HG02870 (cell line): ENCODE data around the gene FER1L5.
"Not testable (repeated sequence)": the region's sequence is repeated elsewhere in the genome, so short reads cannot be mapped to it uniquely, and the experiment has no call there.

ENCODE experiments used
- ATAC-seq: cut with Tn5 transposase; IDR thresholded peaks from one replicate; pipeline ENCODE4 v1.9.1; 2021; ENCODE audit warnings: mild to moderate bottlenecking, moderate library complexity; ENCODE audit not compliant: unreplicated experiment

FER1L5 gene

GRCh38 chr2:96633641-96634040, 8.9 kb upstream of the FER1L5 start:
- no peak for ATAC-seq

- no peak for ATAC-seq
These were observed 5.9 kb upstream of the FER1L5 start for GRCh38 chr2:96636551-96637171.

GRCh38 chr2:96637385-96638143, 5.0 kb upstream of the FER1L5 start:
- ATAC-seq: peak; percentile 62

GRCh38 chr2:96638144-96639121, 4.1 kb upstream of the FER1L5 start, which contains the start of gene KANSL3:
TSS of gene KANSL3 (minus strand) at chr2:96638312. CDS start at chr2:96637135, 1,177 bp downstream.
- peak; percentile 65 for ATAC-seq

- no peak for ATAC-seq
These were observed 5.1 kb downstream of the FER1L5 start for GRCh38 chr2:96647681-96648080.

GRCh38 chr2:96648306-96648930, 5.9 kb downstream of the FER1L5 start:
- ATAC-seq: no peak

- ATAC-seq: no peak
These were observed 6.8 kb downstream of the FER1L5 start for GRCh38 chr2:96649342-96649741.

- ATAC-seq: no peak
These were observed 9.2 kb downstream of the FER1L5 start for GRCh38 chr2:96651793-96652192.

- ATAC-seq: not testable (repeated sequence)
These were observed 12.2 kb downstream of the FER1L5 start for GRCh38 chr2:96654791-96655190.

GRCh38 chr2:96655526-96655925, 13.0 kb downstream of the FER1L5 start:
- no peak for ATAC-seq

GRCh38 chr2:96656540-96656939, 14.0 kb downstream of the FER1L5 start:
- no peak for ATAC-seq

GRCh38 chr2:96661324-96661723, 18.8 kb downstream of the FER1L5 start:
- no peak for ATAC-seq

- ATAC-seq: no peak
These were observed 19.8 kb downstream of the FER1L5 start for GRCh38 chr2:96662360-96662759.

GRCh38 chr2:96663177-96663576, 20.6 kb downstream of the FER1L5 start:
- no peak for ATAC-seq

GRCh38 chr2:96663829-96664228, 21.3 kb downstream of the FER1L5 start:
- ATAC-seq: no peak

- no peak for ATAC-seq
These were observed 21.9 kb downstream of the FER1L5 start for GRCh38 chr2:96664366-96664925.

- no peak for ATAC-seq
These were observed 22.6 kb downstream of the FER1L5 start for GRCh38 chr2:96665083-96665569.

GRCh38 chr2:96665717-96666116, 23.2 kb downstream of the FER1L5 start:
- ATAC-seq: not testable (repeated sequence)

GRCh38 chr2:96668771-96669170, 26.2 kb downstream of the FER1L5 start:
- no peak for ATAC-seq

- ATAC-seq: no peak
These were observed 27.1 kb downstream of the FER1L5 start for GRCh38 chr2:96669539-96670215.
